Dermis microvascular lymphatic vessel endothelial cell (primary cell): ENCODE results near the gene TMIGD1. TPM values are rescaled to one million over a fixed set of nuclear protein-coding genes. Genes with fewer than 3 reads are reported as not detected.
A peak's percentile ranks its signal among the peaks of the same experiment; 100 is the strongest.
"Not testable (repeated sequence)": the region's sequence is repeated elsewhere in the genome, so short reads cannot be mapped to it uniquely, and the experiment has no call there.

Experiments
- DNase-seq, 2 donors: peaks; one replicate each; pipeline versions ENCODE4 v3.0.0 to v3.0.0-alpha.2; 2010; ENCODE audit warnings: low read depth in 2 of 2
- total RNA-seq: library from RNA; depleted of rRNA; stranded (reverse); fragments of >200 nt; gene quantifications from 2 replicates; pipeline ENCODE4 v1.2.1, GENCODE V29; 2014

The TMIGD1 gene
- total RNA-seq, 1 donor from 2014 or later, result not detected

GRCh38 chr17:30358055-30358760 is 24.4 kb upstream of the TMIGD1 start:
- DNase-seq, result no peak

GRCh38 chr17:30357476-30357875 is 23.6 kb upstream of the TMIGD1 start:
- no peak for DNase-seq

- DNase-seq, result no peak
Measured at GRCh38 chr17:30354701-30355100, 20.8 kb upstream of the TMIGD1 start.

- DNase-seq, result no peak
Measured at GRCh38 chr17:30352240-30352814, 18.5 kb upstream of the TMIGD1 start.

- no peak for DNase-seq
Measured at GRCh38 chr17:30351735-30352134, 17.9 kb upstream of the TMIGD1 start.

GRCh38 chr17:30351263-30351662 is 17.4 kb upstream of the TMIGD1 start:
- DNase-seq, result not testable (repeated sequence)

GRCh38 chr17:30349252-30349651 is 15.4 kb upstream of the TMIGD1 start:
- no peak for DNase-seq

- DNase-seq, result no peak
Measured at GRCh38 chr17:30347488-30347887, 13.6 kb upstream of the TMIGD1 start.

- no peak for DNase-seq
Measured at GRCh38 chr17:30346221-30346795, 12.5 kb upstream of the TMIGD1 start.

- no peak for DNase-seq
Measured at GRCh38 chr17:30345527-30346075, 11.7 kb upstream of the TMIGD1 start.

- DNase-seq, result no peak
Measured at GRCh38 chr17:30345089-30345433, 11.2 kb upstream of the TMIGD1 start.

- DNase-seq, result peak; percentile 80 to 90
Measured at GRCh38 chr17:30344283-30345088, 10.6 kb upstream of the TMIGD1 start.

- DNase-seq, result no peak
Measured at GRCh38 chr17:30343796-30344195, 9.9 kb upstream of the TMIGD1 start.

GRCh38 chr17:30343244-30343643 is 9.4 kb upstream of the TMIGD1 start:
- not testable (repeated sequence) for DNase-seq

GRCh38 chr17:30341703-30342249 is 7.9 kb upstream of the TMIGD1 start:
- peak in 1 of 2 donors; percentile 4 for DNase-seq

GRCh38 chr17:30340801-30341356 is 7.0 kb upstream of the TMIGD1 start:
- DNase-seq, result peak; percentile 48 to 77

- no peak for DNase-seq
Measured at GRCh38 chr17:30339086-30339485, 5.2 kb upstream of the TMIGD1 start.

- peak in 1 of 2 donors; percentile 48 for DNase-seq
Measured at GRCh38 chr17:30337393-30337999, 3.6 kb upstream of the TMIGD1 start.

GRCh38 chr17:30336369-30337171 is 2.7 kb upstream of the TMIGD1 start:
- DNase-seq, result peak; percentile 55 to 74

- DNase-seq, result no peak
Measured at GRCh38 chr17:30334421-30334820, 564 bp upstream of the TMIGD1 start.
